ENCODE measurements around the gene UBE2F.
"Not testable (repeated sequence)": the region's sequence is repeated elsewhere in the genome, so short reads cannot be mapped to it uniquely, and the experiment has no call there.

Gene UBE2F

GRCh38 chr2:237980751-237981150 lies 13.9 kb downstream of the UBE2F start:
- no peak for DNase-seq

DNA sequence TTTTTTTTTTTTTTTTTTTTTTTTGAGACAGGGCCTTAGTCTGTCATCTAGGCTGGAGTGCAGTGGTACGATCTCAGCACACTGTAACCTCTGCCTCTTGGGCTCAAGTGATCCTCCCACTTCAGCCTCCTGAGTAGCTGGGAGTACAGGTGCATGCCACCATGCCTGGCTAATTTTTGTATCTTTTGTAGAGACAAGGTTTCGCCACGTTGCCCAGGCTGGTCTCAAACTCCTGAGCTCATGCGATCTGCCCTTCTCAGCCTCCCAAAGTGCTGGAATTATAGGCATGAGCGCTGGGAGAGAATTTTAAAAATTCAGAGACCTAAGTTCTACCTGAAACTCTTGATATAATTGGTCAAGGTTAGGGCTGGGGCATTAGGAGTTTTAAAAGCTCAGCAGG lies 14.8 kb downstream of the UBE2F start:
- DNase-seq: not testable (repeated sequence)

- DNase-seq: no peak
These were observed 15.4 kb downstream of the UBE2F start for GRCh38 chr2:237982039-237982725.

GRCh38 chr2:237983922-237984321 lies 17.1 kb downstream of the UBE2F start:
- no peak for DNase-seq

GRCh38 chr2:237987268-237987667 lies 20.5 kb downstream of the UBE2F start:
- DNase-seq: no peak

DNA sequence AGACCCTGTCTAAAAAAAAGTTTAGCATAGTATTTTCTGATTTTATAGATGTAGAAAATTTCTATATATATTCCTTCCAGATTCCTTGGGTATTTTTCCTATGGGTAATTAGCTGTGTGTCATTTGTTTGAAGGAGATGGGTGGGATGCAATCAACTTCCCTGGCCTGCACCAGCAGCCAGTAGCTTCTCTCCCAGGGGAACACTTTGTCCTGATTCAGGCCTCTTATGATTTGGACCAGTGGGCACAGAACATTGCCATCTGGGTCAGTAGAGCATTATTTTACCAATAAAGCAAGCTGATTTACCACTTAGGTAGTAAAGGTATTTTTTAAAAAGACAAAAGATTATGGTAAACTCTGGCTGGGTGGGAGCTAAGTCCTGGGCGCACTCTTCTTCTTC lies 26.9 kb downstream of the UBE2F start:
- no peak for DNase-seq

GRCh38 chr2:237995036-237995435 lies 28.2 kb downstream of the UBE2F start:
- no peak for DNase-seq

DNA sequence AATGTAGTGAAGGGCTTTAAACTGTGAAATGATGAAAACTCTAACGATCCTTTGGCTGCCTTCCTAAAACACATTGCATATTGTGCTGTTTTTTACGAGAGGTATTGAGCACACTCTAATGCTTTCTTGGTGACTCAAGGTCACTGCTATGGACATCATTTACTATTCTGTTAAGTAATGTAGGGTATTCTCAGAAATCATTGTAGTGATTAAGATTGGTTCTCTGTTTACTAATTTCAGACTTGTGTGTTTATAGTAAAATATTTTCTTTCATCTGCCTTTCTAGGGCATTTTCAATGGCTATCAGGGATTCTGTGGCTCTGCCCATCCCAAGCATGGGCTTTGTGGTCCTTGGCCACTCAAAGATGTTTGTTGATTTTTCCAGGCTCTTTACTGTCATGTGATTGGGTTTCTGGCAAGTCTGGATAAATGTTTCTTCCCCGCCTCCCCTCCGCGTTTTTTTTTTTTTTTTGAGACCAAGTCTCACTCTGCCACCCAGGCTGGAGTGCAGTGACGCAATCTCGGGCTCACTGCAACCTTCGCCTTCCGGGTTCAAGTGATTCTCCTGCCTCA lies 29.3 kb downstream of the UBE2F start:
- no peak for DNase-seq

GRCh38 chr2:237997521-237997920 lies 30.7 kb downstream of the UBE2F start:
- DNase-seq: no peak

- peak in 2 of 5 donors; percentile 3 to 70 for DNase-seq
These were observed 31.7 kb downstream of the UBE2F start for GRCh38 chr2:237998530-237998929.

DNA sequence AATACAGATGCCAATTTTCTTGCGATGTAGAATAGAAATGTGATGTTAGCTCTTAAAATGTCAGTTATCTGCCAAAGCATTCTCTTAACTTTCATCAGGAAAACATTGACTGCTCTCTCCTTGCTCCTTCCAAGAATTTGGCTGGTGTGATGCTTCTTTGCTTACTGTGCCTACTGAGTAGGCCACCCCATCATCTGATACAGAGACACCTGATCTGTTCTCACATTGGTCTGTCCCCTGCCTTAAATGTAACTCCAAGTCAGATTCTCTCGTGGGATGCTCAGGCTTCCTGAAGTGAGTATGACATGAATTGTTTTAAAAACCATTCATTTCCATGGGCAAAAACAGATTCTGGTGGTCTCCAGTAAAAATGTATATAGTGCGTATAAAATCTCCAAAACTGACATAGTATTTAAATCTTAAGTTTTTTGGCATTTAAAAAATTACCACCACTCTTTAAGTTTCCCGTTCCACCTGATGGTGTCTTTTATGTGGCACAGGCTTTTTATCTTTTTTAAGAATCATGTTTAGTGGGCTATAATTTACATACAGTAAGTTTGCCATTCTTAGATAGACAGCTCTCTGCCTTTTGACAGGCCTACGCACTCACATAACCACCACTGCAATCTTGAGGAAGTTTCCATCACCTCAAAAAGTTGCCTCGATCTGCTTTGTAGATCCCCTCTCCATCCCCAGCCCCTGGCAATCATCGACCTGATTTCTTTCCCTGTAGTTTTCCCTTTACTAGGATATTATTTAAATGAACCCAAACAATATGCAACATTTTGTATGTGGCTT lies 36.6 kb downstream of the UBE2F start:
- DNase-seq: peak in 1 of 5 donors; percentile 19

DNA sequence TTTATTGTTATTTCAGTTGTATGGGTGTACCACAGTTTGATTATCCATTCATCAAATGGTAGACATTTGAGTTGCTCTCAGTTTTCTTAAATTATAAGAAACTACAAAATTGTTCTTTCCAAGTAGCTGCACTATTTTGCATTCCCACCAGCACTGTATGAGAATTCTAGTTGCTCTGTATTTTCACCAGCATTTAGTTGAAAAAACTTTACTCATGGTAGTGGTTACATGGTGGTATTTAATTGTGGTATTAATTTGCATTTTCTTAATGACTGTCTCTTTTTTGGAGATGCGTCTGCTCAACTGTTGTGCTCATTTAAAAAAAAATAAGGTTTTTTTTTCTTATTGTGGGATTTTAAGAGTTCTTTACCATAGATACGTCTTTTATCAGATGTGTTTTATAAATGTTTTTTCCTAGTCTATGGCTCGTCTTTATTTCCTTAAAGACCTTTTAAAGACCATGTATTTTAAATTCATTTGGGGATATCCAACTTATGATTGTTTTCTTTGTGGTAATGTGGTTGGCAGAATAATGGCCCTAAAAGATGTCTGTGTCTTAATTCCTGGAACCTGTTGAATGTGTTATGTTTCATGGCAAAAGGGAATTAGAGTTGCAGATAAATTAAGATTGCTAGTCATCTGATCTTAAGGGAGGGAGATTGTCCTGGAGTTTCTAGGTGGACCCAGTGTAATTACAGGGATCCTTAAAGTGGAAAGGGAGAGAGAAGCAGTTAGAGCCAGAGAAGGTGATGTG lies 37.4 kb downstream of the UBE2F start:
- DNase-seq: no peak

GRCh38 chr2:238005528-238005927 lies 38.7 kb downstream of the UBE2F start:
- DNase-seq: no peak

DNA sequence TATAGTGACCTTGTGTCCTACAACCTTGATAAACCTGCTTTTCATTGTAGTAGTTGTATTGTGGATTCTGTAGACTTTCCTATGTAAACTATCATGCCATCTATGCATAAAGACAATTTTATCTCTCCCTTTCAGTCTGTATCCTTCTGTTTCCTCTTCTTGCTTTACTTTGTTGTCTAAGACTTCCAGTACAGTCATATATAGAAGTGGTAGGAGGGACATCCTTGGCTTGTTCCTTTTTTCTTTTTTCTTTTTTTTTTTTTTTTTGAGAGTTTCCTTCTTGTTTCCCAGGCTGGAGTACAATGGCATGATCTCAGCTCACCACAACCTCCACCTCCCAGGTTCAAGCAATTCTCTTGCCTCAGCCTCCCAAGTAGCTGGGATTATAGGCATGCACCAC lies 39.7 kb downstream of the UBE2F start:
- no peak for DNase-seq

DNA sequence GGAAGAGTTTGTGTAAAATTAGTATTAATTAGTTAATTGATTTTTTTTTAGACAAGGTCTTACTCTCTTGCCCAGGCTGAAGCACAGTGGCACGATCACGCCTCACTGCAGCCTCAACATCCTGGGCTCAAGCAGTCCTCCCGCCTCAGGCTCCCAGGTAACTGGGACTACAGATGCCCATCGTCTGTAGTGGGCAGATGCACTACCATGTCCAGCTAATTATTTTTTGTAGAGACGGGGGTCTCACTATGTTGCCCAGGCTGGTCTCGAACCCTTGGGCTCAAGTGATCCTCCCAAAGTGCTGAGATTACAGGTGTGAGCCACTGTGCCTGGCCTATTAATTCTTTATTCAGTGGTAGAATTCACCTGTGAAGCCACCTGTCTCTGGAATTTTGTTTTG lies 41.1 kb downstream of the UBE2F start:
- DNase-seq: no peak

GRCh38 chr2:238009563-238009962 lies 42.7 kb downstream of the UBE2F start:
- DNase-seq: no peak

DNA sequence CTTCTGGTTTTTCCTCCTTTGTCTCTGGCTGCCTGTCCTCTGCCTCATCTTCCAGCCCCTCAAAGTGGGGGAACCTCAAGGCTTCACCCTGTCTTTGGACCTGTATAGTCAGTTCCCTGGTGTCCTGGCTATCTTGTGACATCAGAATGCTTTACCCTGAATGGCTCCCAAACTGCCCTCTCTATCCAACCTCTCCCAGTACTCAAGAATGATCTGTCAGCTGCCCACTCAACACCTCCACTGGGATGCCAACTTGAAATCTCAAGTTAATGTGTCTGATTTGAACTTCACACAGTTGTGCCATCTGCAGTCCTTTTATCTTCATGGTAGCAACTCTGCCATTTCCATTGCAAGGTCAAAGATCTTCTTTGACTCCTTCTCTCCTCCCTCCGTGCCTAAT lies 43.8 kb downstream of the UBE2F start:
- DNase-seq: no peak

- no peak for DNase-seq
These were observed 47.0 kb downstream of the UBE2F start for GRCh38 chr2:238013806-238014205.

DNA sequence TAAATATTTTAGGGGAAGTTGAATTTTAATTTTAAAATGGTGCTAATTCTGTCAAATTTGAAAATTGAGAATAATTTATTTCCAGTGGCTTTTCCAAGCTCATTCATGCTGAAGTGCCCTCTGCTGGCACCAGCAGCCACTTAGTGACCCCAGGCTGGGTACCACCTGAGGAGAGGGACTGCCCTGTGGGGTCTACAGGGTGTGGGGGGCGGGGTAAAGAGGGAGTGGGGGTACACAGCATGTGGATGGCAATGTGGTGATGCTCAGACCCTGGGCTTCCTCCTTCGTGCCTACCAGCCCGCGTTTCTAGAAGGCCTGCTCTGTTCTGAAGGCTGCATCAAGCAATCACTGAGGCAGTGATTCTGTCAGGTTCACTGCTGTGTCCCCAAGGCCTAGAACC lies 48.9 kb downstream of the UBE2F start:
- DNase-seq: no peak

GRCh38 chr2:238016526-238016925 lies 49.7 kb downstream of the UBE2F start:
- DNase-seq: no peak

- DNase-seq: no peak
These were observed 53.1 kb downstream of the UBE2F start for GRCh38 chr2:238019962-238020361.

DNA sequence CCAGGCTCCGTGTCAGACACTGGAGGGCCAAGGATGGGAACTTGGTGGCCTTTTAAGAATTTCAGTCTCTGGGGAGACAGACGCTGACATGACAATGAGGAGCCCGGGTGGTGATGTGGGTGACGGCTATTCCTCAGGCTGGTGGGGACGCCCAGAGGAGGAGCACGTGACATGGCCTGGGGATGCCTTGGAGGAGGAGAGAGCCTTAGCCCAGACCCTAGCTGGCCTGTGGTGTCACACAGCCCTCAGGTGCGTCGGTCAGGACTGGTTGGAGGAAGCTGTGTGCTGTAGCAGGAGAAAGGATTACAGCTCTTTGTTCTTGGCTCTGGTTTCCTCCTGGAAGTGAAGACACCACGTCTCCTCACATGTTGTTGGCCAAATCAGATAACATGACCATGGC lies 54.0 kb downstream of the UBE2F start:
- DNase-seq: no peak

- DNase-seq: no peak
These were observed 54.5 kb downstream of the UBE2F start for GRCh38 chr2:238021327-238021726.
